GM12865 (cell line): Measurements from ENCODE around the gene PDE4D.

Experiments
- DNase-seq: peaks from one replicate; pipeline ENCODE4 v3.0.0; 2010; ENCODE audit warnings: low read depth
- H3K4me3 ChIP-seq: 2 replicates; pipeline ENCODE4 v1.5.1; 2011; ENCODE audit warnings: mild to moderate bottlenecking, low read depth, low read length, control low read depth
- CTCF ChIP-seq: IDR thresholded peaks from 2 replicates; pipeline ENCODE4 v1.5.1; 2011; ENCODE audit warnings: low read length, control low read depth, low read depth, inconsistent platforms; ENCODE audit not compliant: insufficient read depth; ENCODE audit errors: missing control alignments

The PDE4D gene

GRCh38 chr5:59341155-59341554 lies 552.4 kb downstream of the PDE4D start:
- DNase-seq: no peak
- TF ChIP-seq CTCF: no peak
- H3K4me3 ChIP-seq: no peak overlapping the region

GRCh38 chr5:59340637-59341036 lies 552.9 kb downstream of the PDE4D start:
- TF ChIP-seq CTCF: no peak
- H3K4me3 ChIP-seq: no peak overlapping the region
- DNase-seq: no peak

- no peak for DNase-seq
- H3K4me3 ChIP-seq: no peak overlapping the region
- TF ChIP-seq CTCF: no peak
These were observed 556.3 kb downstream of the PDE4D start for GRCh38 chr5:59337240-59337639.

- no peak overlapping the region for H3K4me3 ChIP-seq
- no peak for DNase-seq
- no peak for TF ChIP-seq CTCF
These were observed 558.0 kb downstream of the PDE4D start for GRCh38 chr5:59335544-59335943.

- no peak overlapping the region for H3K4me3 ChIP-seq
- no peak for DNase-seq
- no peak for TF ChIP-seq CTCF
These were observed 560.1 kb downstream of the PDE4D start for GRCh38 chr5:59333416-59333815.

- DNase-seq: no peak
- TF ChIP-seq CTCF: no peak
- H3K4me3 ChIP-seq: no peak overlapping the region
These were observed 561.1 kb downstream of the PDE4D start for GRCh38 chr5:59332236-59332973.

GRCh38 chr5:59330680-59331079 lies 562.8 kb downstream of the PDE4D start:
- no peak for DNase-seq
- no peak for TF ChIP-seq CTCF

More at GRCh38 chr5:59330680-59331079, 562.8 kb downstream of the PDE4D start:
- no peak overlapping the region for H3K4me3 ChIP-seq
